ENCODE results near the gene NT5DC3. TPM values are rescaled to one million over a fixed set of nuclear protein-coding genes. Genes with fewer than 3 reads are reported as not detected.
A peak's percentile ranks its signal among the peaks of the same experiment; 100 is the strongest.

The NT5DC3 gene
- total and polyA plus RNA-seq, 2 of the 13 experiments (the other 11 are each of a cell fraction or from before 2014, with no cell fraction given), result 3.2 to 6.6 TPM

DNA sequence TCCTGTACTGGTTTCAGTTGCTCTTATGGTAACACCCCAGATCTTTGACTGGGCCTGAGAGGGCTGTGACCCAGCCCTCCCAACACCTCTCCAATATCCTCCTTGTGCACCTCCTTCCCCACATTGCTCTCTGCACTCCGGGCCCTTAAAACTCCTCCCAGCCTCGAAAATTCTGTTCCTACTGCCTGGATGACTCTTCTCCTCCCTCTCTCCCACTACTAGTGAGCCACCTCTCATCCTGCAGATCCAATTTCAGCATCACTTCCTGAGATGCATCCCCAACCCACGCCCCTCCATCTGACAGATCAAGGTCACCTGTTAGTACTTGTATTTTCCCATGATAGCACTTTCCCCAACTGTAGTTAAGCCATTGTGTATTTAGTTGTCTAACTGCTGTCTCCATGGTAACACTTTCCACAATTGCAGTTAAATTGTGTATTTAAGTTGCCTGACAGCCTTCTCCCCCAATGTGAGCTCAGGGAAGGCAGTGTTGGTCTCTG, 11.5 kb upstream of the NT5DC3 start (continued):
- TF ChIP-seq, protein P1, sequence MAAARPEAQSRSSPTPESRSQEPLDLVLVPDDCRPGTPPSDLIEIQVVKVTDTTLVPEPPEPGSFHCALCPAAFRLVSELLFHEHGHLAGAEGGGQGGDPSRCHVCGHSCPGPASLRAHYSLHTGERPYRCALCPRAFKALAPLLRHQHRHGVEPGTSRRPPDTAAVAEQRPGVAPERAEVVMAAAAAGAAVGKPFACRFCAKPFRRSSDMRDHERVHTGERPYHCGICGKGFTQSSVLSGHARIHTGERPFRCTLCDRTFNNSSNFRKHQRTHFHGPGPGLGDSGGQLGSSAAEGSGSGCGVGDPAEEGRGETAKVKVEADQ (CRISPR knock-in tag; IDR thresholded peaks at IDR 0.05; ENCODE audit: borderline replicate concordance), result no peak
- TF ChIP-seq RFX1 (IDR thresholded peaks at IDR 0.05) (peak; percentile 75), HNRNPH1 (optimal IDR thresholded peaks at IDR 0.05; ENCODE audit: low read depth, low read length) (no peak), RELA (CRISPR knock-in tag; IDR thresholded peaks at IDR 0.05) (no peak), MTA1 (CRISPR knock-in tag; IDR thresholded peaks at IDR 0.05; ENCODE audit: borderline replicate concordance) (no peak), ATF7-NPFF (CRISPR knock-in tag; IDR thresholded peaks at IDR 0.05; ENCODE audit: low read depth) (no peak), ZNF713 (CRISPR knock-in tag; IDR thresholded peaks at IDR 0.05) (no peak), SAP130 (CRISPR knock-in tag; IDR thresholded peaks at IDR 0.05; ENCODE audit: low read depth) (peak; percentile 37), ZC3H4 (CRISPR knock-in tag; IDR thresholded peaks at IDR 0.05; ENCODE audit: borderline replicate concordance) (no peak), ZNF589 (CRISPR knock-in tag; conservative IDR thresholded peaks at IDR 0.05) (no peak), POLR2AphosphoS5 (IDR thresholded peaks at IDR 0.05; ENCODE audit: low read depth, low read length) (no peak), GATAD2A (CRISPR knock-in tag; IDR thresholded peaks at IDR 0.05) (no peak), RFXANK (CRISPR knock-in tag; IDR thresholded peaks at IDR 0.05) (no peak), ZNF558 (CRISPR knock-in tag; IDR thresholded peaks at IDR 0.05; ENCODE audit: borderline replicate concordance) (no peak), TMF1 (CRISPR knock-in tag; IDR thresholded peaks at IDR 0.05; ENCODE audit: low read depth) (no peak), HNRNPLL (IDR thresholded peaks at IDR 0.05; ENCODE audit: low read depth, low read length, poor library complexity, severe bottlenecking) (no peak), MEIS2 (CRISPR knock-in tag; IDR thresholded peaks at IDR 0.05) (peak; percentile 66; the same call in 1 of the 2 replicates), NPAS2 (CRISPR knock-in tag; IDR thresholded peaks at IDR 0.05; ENCODE audit: borderline replicate concordance) (no peak)
- TF ChIP-seq, protein P2, sequence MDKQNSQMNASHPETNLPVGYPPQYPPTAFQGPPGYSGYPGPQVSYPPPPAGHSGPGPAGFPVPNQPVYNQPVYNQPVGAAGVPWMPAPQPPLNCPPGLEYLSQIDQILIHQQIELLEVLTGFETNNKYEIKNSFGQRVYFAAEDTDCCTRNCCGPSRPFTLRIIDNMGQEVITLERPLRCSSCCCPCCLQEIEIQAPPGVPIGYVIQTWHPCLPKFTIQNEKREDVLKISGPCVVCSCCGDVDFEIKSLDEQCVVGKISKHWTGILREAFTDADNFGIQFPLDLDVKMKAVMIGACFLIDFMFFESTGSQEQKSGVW (CRISPR knock-in tag; IDR thresholded peaks at IDR 0.05; ENCODE audit: borderline replicate concordance), result no peak
- TF ChIP-seq, protein P3, sequence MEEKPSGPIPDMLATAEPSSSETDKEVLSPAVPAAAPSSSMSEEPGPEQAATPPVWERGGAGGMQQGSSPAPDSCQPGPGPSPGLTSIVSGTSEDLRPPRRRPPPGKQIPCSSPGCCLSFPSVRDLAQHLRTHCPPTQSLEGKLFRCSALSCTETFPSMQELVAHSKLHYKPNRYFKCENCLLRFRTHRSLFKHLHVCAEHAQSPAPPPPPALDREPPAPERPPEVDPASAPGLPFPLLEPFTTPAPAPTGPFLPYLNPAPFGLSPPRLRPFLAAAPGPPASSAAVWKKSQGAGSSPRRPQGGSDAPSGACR (CRISPR knock-in tag; IDR thresholded peaks at IDR 0.05), result no peak
- TF ChIP-seq, protein P4, sequence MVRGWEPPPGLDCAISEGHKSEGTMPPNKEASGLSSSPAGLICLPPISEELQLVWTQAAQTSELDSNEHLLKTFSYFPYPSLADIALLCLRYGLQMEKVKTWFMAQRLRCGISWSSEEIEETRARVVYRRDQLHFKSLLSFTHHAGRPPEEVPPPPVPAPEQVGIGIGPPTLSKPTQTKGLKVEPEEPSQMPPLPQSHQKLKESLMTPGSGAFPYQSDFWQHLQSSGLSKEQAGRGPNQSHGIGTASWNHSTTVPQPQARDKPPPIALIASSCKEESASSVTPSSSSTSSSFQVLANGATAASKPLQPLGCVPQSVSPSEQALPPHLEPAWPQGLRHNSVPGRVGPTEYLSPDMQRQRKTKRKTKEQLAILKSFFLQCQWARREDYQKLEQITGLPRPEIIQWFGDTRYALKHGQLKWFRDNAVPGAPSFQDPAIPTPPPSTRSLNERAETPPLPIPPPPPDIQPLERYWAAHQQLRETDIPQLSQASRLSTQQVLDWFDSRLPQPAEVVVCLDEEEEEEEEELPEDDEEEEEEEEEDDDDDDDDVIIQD (CRISPR knock-in tag; IDR thresholded peaks at IDR 0.05; ENCODE audit: low read depth), result no peak
- TF ChIP-seq, protein P5, sequence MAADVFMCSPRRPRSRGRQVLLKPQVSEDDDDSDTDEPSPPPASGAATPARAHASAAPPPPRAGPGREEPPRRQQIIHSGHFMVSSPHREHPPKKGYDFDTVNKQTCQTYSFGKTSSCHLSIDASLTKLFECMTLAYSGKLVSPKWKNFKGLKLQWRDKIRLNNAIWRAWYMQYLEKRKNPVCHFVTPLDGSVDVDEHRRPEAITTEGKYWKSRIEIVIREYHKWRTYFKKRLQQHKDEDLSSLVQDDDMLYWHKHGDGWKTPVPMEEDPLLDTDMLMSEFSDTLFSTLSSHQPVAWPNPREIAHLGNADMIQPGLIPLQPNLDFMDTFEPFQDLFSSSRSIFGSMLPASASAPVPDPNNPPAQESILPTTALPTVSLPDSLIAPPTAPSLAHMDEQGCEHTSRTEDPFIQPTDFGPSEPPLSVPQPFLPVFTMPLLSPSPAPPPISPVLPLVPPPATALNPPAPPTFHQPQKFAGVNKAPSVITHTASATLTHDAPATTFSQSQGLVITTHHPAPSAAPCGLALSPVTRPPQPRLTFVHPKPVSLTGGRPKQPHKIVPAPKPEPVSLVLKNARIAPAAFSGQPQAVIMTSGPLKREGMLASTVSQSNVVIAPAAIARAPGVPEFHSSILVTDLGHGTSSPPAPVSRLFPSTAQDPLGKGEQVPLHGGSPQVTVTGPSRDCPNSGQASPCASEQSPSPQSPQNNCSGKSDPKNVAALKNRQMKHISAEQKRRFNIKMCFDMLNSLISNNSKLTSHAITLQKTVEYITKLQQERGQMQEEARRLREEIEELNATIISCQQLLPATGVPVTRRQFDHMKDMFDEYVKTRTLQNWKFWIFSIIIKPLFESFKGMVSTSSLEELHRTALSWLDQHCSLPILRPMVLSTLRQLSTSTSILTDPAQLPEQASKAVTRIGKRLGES (CRISPR knock-in tag; IDR thresholded peaks at IDR 0.05; ENCODE audit: borderline replicate concordance), result no peak
- TF ChIP-seq, protein P6, sequence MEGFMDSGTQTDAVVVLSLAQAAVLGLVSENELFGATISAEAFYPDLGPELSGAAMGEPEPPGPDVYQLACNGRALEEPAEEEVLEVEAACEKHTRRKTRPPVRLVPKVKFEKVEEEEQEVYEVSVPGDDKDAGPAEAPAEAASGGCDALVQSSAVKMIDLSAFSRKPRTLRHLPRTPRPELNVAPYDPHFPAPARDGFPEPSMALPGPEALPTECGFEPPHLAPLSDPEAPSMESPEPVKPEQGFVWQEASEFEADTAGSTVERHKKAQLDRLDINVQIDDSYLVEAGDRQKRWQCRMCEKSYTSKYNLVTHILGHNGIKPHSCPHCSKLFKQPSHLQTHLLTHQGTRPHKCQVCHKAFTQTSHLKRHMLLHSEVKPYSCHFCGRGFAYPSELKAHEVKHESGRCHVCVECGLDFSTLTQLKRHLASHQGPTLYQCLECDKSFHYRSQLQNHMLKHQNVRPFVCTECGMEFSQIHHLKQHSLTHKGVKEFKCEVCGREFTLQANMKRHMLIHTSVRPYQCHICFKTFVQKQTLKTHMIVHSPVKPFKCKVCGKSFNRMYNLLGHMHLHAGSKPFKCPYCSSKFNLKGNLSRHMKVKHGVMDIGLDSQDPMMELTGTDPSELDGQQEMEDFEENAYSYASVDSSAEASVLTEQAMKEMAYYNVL (CRISPR knock-in tag; IDR thresholded peaks at IDR 0.05; ENCODE audit: borderline replicate concordance), result no peak

Measured in HepG2 (cell line).